Measurements from ENCODE around the gene LEMD2. TPM values are rescaled to one million over a fixed set of nuclear protein-coding genes. Genes with fewer than 3 reads are reported as not detected.

LEMD2 gene
- polyA plus RNA-seq, 1 donor (not counting 4 experiments of a cell fraction or from before 2014, with no cell fraction given): 48.6 TPM

DNA sequence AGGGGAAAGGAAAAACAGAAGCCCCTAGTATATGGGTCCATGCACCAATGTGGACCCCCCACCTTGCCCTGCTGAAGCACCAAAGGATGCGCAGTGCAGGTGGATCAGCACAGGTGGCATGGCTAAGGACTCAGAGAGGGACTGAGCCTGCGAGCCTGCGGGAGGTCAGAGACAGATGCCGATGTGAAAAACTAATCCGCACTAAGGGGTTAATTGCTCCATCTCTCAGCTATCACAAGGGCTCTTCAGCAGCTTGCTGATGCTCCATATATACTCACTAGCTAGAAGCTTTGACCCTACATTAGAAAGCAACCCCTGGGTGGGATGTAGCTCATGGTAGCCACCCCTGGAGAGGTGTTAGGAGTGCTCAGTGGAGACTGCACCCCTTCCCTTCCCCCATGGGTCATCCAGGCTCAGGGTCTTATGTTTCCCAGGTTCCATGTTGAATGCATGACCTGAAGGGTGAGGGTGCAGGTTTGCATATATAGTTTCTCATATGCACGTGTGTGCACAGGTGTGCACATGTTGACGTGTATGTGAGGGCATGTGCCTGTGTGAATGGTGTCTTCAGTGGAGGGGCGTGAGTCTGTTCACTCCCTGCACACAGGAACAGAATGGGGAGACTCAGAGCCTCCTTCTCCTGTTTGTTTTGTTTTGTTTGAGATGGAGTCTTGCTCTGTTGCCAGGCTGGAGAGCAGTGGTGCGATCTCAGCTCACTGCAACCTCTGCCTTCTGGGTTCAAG, 28.9 kb downstream of the LEMD2 start:
- no peaks in the 10 kb centered on the region for H3K9me3 ChIP-seq (ENCODE audit: control insufficient read depth, low read depth, low read length)
- no peaks in the 10 kb centered on the region for H3K36me3 ChIP-seq (ENCODE audit: control insufficient read depth in 2 of 2, extremely low read depth in 1 of 2, insufficient read depth in 2 of 2, low read length in 2 of 2)
- DNase-seq (ENCODE audit: low read depth, low spot score) (no peak), FAIRE-seq (no peak)
- H3K9me1 ChIP-seq (ENCODE audit: control insufficient read depth, extremely low read depth, insufficient read depth, low read length): no peaks in the 10 kb centered on the region
- TF ChIP-seq, protein P1, sequence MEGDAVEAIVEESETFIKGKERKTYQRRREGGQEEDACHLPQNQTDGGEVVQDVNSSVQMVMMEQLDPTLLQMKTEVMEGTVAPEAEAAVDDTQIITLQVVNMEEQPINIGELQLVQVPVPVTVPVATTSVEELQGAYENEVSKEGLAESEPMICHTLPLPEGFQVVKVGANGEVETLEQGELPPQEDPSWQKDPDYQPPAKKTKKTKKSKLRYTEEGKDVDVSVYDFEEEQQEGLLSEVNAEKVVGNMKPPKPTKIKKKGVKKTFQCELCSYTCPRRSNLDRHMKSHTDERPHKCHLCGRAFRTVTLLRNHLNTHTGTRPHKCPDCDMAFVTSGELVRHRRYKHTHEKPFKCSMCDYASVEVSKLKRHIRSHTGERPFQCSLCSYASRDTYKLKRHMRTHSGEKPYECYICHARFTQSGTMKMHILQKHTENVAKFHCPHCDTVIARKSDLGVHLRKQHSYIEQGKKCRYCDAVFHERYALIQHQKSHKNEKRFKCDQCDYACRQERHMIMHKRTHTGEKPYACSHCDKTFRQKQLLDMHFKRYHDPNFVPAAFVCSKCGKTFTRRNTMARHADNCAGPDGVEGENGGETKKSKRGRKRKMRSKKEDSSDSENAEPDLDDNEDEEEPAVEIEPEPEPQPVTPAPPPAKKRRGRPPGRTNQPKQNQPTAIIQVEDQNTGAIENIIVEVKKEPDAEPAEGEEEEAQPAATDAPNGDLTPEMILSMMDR (optimal IDR thresholded peaks at IDR 0.05 in 1 of 3, IDR thresholded peaks at IDR 0.05 in 1 of 3, conservative IDR thresholded peaks at IDR 0.05 in 1 of 3; ENCODE audit: extremely low read depth in 1 of 3, insufficient read depth in 2 of 3, low read length in 3 of 3): no peak
- no peak for TF ChIP-seq EZH2 (IDR thresholded peaks at IDR 0.05; ENCODE audit: low read length)
- no peak overlapping the region for H3K9ac ChIP-seq (ENCODE audit: control insufficient read depth, extremely low read depth, insufficient read depth, low read length)
- H3K27ac ChIP-seq (ENCODE audit: control insufficient read depth, insufficient read depth, low read length): no peak overlapping the region
- no peaks in the 10 kb centered on the region for H3K79me2 ChIP-seq (ENCODE audit: control insufficient read depth, insufficient read depth, low read length)
- dilution Hi-C loops (cut with MboI; ENCODE audit: extremely low pct_ligation_motif_present, low sequenced_read_pairs): no loop called here
- no peak overlapping the region for H3K4me2 ChIP-seq (ENCODE audit: control insufficient read depth, extremely low read depth, insufficient read depth, low read depth, low read length)
- no peaks in the 10 kb centered on the region for H4K20me1 ChIP-seq (ENCODE audit: control insufficient read depth, extremely low read depth, insufficient read depth, low read length)
- H3K4me3 ChIP-seq (ENCODE audit: control insufficient read depth in 2 of 3, extremely low read depth in 1 of 3, insufficient read depth in 2 of 3, low read depth in 1 of 3, low read length in 3 of 3): no peak overlapping the region
- H3K4me1 ChIP-seq (ENCODE audit: control insufficient read depth, extremely low read depth, insufficient read depth, low read length): no peaks in the 10 kb centered on the region
- H2AFZ ChIP-seq (ENCODE audit: control insufficient read depth, low read length): no peak overlapping the region
- no peaks in the 10 kb centered on the region for H3K27me3 ChIP-seq (ENCODE audit: control insufficient read depth, extremely low read depth, insufficient read depth, low read length)

DNA sequence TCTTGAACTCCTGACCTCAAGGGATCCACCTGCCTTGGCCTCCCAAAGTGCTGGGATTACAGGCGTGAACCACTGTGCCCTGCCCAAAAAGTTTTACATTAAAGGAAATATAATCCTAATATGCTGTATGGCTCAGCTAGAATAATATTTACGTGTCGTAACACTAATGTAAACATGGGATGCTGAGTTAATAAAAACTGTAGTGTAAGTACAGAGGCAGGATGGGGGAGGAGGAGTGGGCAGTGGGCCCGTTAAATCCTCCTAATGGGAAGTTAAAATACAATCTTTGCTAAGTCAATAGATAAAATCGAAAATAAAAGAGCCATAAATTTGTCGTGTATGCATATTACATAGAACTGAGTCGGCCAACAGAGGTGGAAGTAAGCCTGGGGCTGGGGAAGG, 30.1 kb downstream of the LEMD2 start:
- dilution Hi-C loops (cut with MboI; ENCODE audit: extremely low pct_ligation_motif_present, low sequenced_read_pairs): no loop called here
- H3K4me1 ChIP-seq (ENCODE audit: control insufficient read depth, extremely low read depth, insufficient read depth, low read length): no peaks in the 10 kb centered on the region
- H4K20me1 ChIP-seq (ENCODE audit: control insufficient read depth, extremely low read depth, insufficient read depth, low read length): no peaks in the 10 kb centered on the region
- H3K27ac ChIP-seq (ENCODE audit: control insufficient read depth, insufficient read depth, low read length): no peak overlapping the region
- H3K27me3 ChIP-seq (ENCODE audit: control insufficient read depth, extremely low read depth, insufficient read depth, low read length): no peaks in the 10 kb centered on the region
- TF ChIP-seq, protein P1 (optimal IDR thresholded peaks at IDR 0.05 in 1 of 3, IDR thresholded peaks at IDR 0.05 in 1 of 3, conservative IDR thresholded peaks at IDR 0.05 in 1 of 3; ENCODE audit: extremely low read depth in 1 of 3, insufficient read depth in 2 of 3, low read length in 3 of 3): no peak
- no peak for TF ChIP-seq EZH2 (IDR thresholded peaks at IDR 0.05; ENCODE audit: low read length)
- no peaks in the 10 kb centered on the region for H3K36me3 ChIP-seq (ENCODE audit: control insufficient read depth in 2 of 2, extremely low read depth in 1 of 2, insufficient read depth in 2 of 2, low read length in 2 of 2)
- H3K9me1 ChIP-seq (ENCODE audit: control insufficient read depth, extremely low read depth, insufficient read depth, low read length): no peaks in the 10 kb centered on the region
- no peak overlapping the region for H3K4me2 ChIP-seq (ENCODE audit: control insufficient read depth, extremely low read depth, insufficient read depth, low read depth, low read length)
- H3K4me3 ChIP-seq (ENCODE audit: control insufficient read depth in 2 of 3, extremely low read depth in 1 of 3, insufficient read depth in 2 of 3, low read depth in 1 of 3, low read length in 3 of 3): no peak overlapping the region
- H2AFZ ChIP-seq (ENCODE audit: control insufficient read depth, low read length): no peak overlapping the region
- H3K79me2 ChIP-seq (ENCODE audit: control insufficient read depth, insufficient read depth, low read length): no peaks in the 10 kb centered on the region
- no peak for FAIRE-seq
- no peak overlapping the region for H3K9ac ChIP-seq (ENCODE audit: control insufficient read depth, extremely low read depth, insufficient read depth, low read length)
- no peaks in the 10 kb centered on the region for H3K9me3 ChIP-seq (ENCODE audit: control insufficient read depth, low read depth, low read length)
- DNase-seq (ENCODE audit: low read depth, low spot score): no peak

All from keratinocyte (primary cell).